ENCODE measurements around the gene SSB. TPM values are rescaled to one million over a fixed set of nuclear protein-coding genes. Genes with fewer than 3 reads are reported as not detected.
A peak's percentile ranks its signal among the peaks of the same experiment; 100 is the strongest.

The SSB gene
- total RNA-seq, 1 experiment from 2014 or later, result 160 TPM

- no peak overlapping the region for H2AFZ ChIP-seq (ENCODE audit: low read length)
- no peak overlapping the region for H3K4me3 ChIP-seq (ENCODE audit: low read length)
- no peaks in the 10 kb centered on the region for H3K9me2 ChIP-seq (replicated peaks; ENCODE audit: insufficient read depth, low read length)
- H3K4me2 ChIP-seq (ENCODE audit: low read depth, low read length, poor library complexity, severe bottlenecking), result no peak overlapping the region
- no peak overlapping the region for H3K9ac ChIP-seq (ENCODE audit: low read length)
- H4K20me1 ChIP-seq (ENCODE audit: insufficient read depth, low read depth, low read length), result no peaks in the 10 kb centered on the region
- H3K36me3 ChIP-seq (ENCODE audit: insufficient read depth, low read length), result no peaks in the 10 kb centered on the region
- peaks cover 12% of the 10 kb centered on the region for H3K4me1 ChIP-seq (ENCODE audit: low read length)
- H3K27me3 ChIP-seq (ENCODE audit: low read length), result no peaks in the 10 kb centered on the region
- H3K79me2 ChIP-seq (ENCODE audit: low read length), result no peaks in the 10 kb centered on the region
- H3K9me3 ChIP-seq (ENCODE audit: low read length), result no peaks in the 10 kb centered on the region
- H3K27ac ChIP-seq (ENCODE audit: low read length), result no peak overlapping the region
- no peak for DNase-seq
These were observed 37.3 kb upstream of the SSB start for GRCh38 chr2:169761251-169761969.

GRCh38 chr2:169761970-169762292, 36.7 kb upstream of the SSB start:
- Histone ChIP-seq H3K9ac (ENCODE audit: low read length) (no peak overlapping the region), H3K79me2 (ENCODE audit: low read length) (no peaks in the 10 kb centered on the region), H3K27me3 (ENCODE audit: low read length) (no peaks in the 10 kb centered on the region), H4K20me1 (ENCODE audit: insufficient read depth, low read depth, low read length) (no peaks in the 10 kb centered on the region), H3K4me3 (ENCODE audit: low read length) (no peak overlapping the region), H3K9me3 (ENCODE audit: low read length) (no peaks in the 10 kb centered on the region), H3K36me3 (ENCODE audit: insufficient read depth, low read length) (no peaks in the 10 kb centered on the region), H2AFZ (ENCODE audit: low read length) (no peak overlapping the region), H3K27ac (ENCODE audit: low read length) (no peak overlapping the region), H3K4me1 (ENCODE audit: low read length) (peaks cover 12% of the 10 kb centered on the region), H3K4me2 (ENCODE audit: low read depth, low read length, poor library complexity, severe bottlenecking) (no peak overlapping the region), H3K9me2 (replicated peaks; ENCODE audit: insufficient read depth, low read length) (no peaks in the 10 kb centered on the region)
- DNase-seq, result no peak

GRCh38 chr2:169765523-169765922, 33.1 kb upstream of the SSB start:
- Histone ChIP-seq H4K20me1 (ENCODE audit: insufficient read depth, low read depth, low read length) (no peaks in the 10 kb centered on the region), H3K4me1 (ENCODE audit: low read length) (no peaks in the 10 kb centered on the region), H2AFZ (ENCODE audit: low read length) (no peak overlapping the region), H3K9me2 (replicated peaks; ENCODE audit: insufficient read depth, low read length) (no peaks in the 10 kb centered on the region), H3K36me3 (ENCODE audit: insufficient read depth, low read length) (no peaks in the 10 kb centered on the region), H3K9ac (ENCODE audit: low read length) (no peak overlapping the region), H3K79me2 (ENCODE audit: low read length) (no peaks in the 10 kb centered on the region), H3K4me3 (ENCODE audit: low read length) (no peak overlapping the region), H3K4me2 (ENCODE audit: low read depth, low read length, poor library complexity, severe bottlenecking) (no peak overlapping the region), H3K27me3 (ENCODE audit: low read length) (no peaks in the 10 kb centered on the region), H3K9me3 (ENCODE audit: low read length) (no peaks in the 10 kb centered on the region), H3K27ac (ENCODE audit: low read length) (no peak overlapping the region)
- DNase-seq, result no peak

- Histone ChIP-seq H3K9me2 (replicated peaks; ENCODE audit: insufficient read depth, low read length) (no peaks in the 10 kb centered on the region), H3K79me2 (ENCODE audit: low read length) (no peaks in the 10 kb centered on the region), H3K27ac (ENCODE audit: low read length) (no peak overlapping the region), H2AFZ (ENCODE audit: low read length) (no peak overlapping the region), H3K36me3 (ENCODE audit: insufficient read depth, low read length) (no peaks in the 10 kb centered on the region), H3K27me3 (ENCODE audit: low read length) (no peaks in the 10 kb centered on the region), H3K4me2 (ENCODE audit: low read depth, low read length, poor library complexity, severe bottlenecking) (no peak overlapping the region), H3K4me1 (ENCODE audit: low read length) (no peaks in the 10 kb centered on the region), H3K9ac (ENCODE audit: low read length) (no peak overlapping the region), H4K20me1 (ENCODE audit: insufficient read depth, low read depth, low read length) (no peaks in the 10 kb centered on the region), H3K4me3 (ENCODE audit: low read length) (no peak overlapping the region), H3K9me3 (ENCODE audit: low read length) (no peaks in the 10 kb centered on the region)
- peak; percentile 85 for DNase-seq
These were observed 31.3 kb upstream of the SSB start for GRCh38 chr2:169767243-169767888.

- no peaks in the 10 kb centered on the region for H3K27me3 ChIP-seq (ENCODE audit: low read length)
- H3K4me2 ChIP-seq (ENCODE audit: low read depth, low read length, poor library complexity, severe bottlenecking), result no peak overlapping the region
- H3K9me2 ChIP-seq (replicated peaks; ENCODE audit: insufficient read depth, low read length), result no peaks in the 10 kb centered on the region
- no peak overlapping the region for H3K27ac ChIP-seq (ENCODE audit: low read length)
- H3K36me3 ChIP-seq (ENCODE audit: insufficient read depth, low read length), result no peaks in the 10 kb centered on the region
- no peaks in the 10 kb centered on the region for H3K9me3 ChIP-seq (ENCODE audit: low read length)
- H4K20me1 ChIP-seq (ENCODE audit: insufficient read depth, low read depth, low read length), result no peaks in the 10 kb centered on the region
- no peaks in the 10 kb centered on the region for H3K4me1 ChIP-seq (ENCODE audit: low read length)
- H2AFZ ChIP-seq (ENCODE audit: low read length), result no peak overlapping the region
- no peak overlapping the region for H3K9ac ChIP-seq (ENCODE audit: low read length)
- no peak overlapping the region for H3K4me3 ChIP-seq (ENCODE audit: low read length)
- no peak for DNase-seq
- H3K79me2 ChIP-seq (ENCODE audit: low read length), result no peaks in the 10 kb centered on the region
These were observed 30.2 kb upstream of the SSB start for GRCh38 chr2:169768262-169768995.

- H3K27ac ChIP-seq (ENCODE audit: low read length), result no peak overlapping the region
- H3K4me1 ChIP-seq (ENCODE audit: low read length), result no peaks in the 10 kb centered on the region; the same call in 1 of the 2 replicates
- no peaks in the 10 kb centered on the region for H3K27me3 ChIP-seq (ENCODE audit: low read length)
- no peaks in the 10 kb centered on the region for H4K20me1 ChIP-seq (ENCODE audit: insufficient read depth, low read depth, low read length)
- no peak for DNase-seq
- no peaks in the 10 kb centered on the region for H3K9me3 ChIP-seq (ENCODE audit: low read length)
- no peak overlapping the region for H3K4me3 ChIP-seq (ENCODE audit: low read length)
- H3K9ac ChIP-seq (ENCODE audit: low read length), result no peak overlapping the region
- H3K9me2 ChIP-seq (replicated peaks; ENCODE audit: insufficient read depth, low read length), result no peaks in the 10 kb centered on the region
- no peak overlapping the region for H3K4me2 ChIP-seq (ENCODE audit: low read depth, low read length, poor library complexity, severe bottlenecking)
- no peaks in the 10 kb centered on the region for H3K79me2 ChIP-seq (ENCODE audit: low read length)
- no peaks in the 10 kb centered on the region for H3K36me3 ChIP-seq (ENCODE audit: insufficient read depth, low read length)
- H2AFZ ChIP-seq (ENCODE audit: low read length), result no peak overlapping the region
These were observed 27.6 kb upstream of the SSB start for GRCh38 chr2:169771021-169771420.

GRCh38 chr2:169771612-169772011, 27.1 kb upstream of the SSB start:
- Histone ChIP-seq H3K9me2 (replicated peaks; ENCODE audit: insufficient read depth, low read length) (no peaks in the 10 kb centered on the region), H2AFZ (ENCODE audit: low read length) (no peak overlapping the region), H3K4me1 (ENCODE audit: low read length) (no peaks in the 10 kb centered on the region; the same call in 1 of the 2 replicates), H3K27me3 (ENCODE audit: low read length) (no peaks in the 10 kb centered on the region), H3K36me3 (ENCODE audit: insufficient read depth, low read length) (no peaks in the 10 kb centered on the region), H3K79me2 (ENCODE audit: low read length) (no peaks in the 10 kb centered on the region), H3K4me3 (ENCODE audit: low read length) (no peak overlapping the region), H3K9me3 (ENCODE audit: low read length) (no peaks in the 10 kb centered on the region), H3K4me2 (ENCODE audit: low read depth, low read length, poor library complexity, severe bottlenecking) (no peak overlapping the region), H3K27ac (ENCODE audit: low read length) (no peak overlapping the region), H4K20me1 (ENCODE audit: insufficient read depth, low read depth, low read length) (no peaks in the 10 kb centered on the region), H3K9ac (ENCODE audit: low read length) (no peak overlapping the region)
- no peak for DNase-seq

- DNase-seq, result no peak
- Histone ChIP-seq H3K27me3 (ENCODE audit: low read length) (no peaks in the 10 kb centered on the region), H3K27ac (ENCODE audit: low read length) (no peak overlapping the region), H2AFZ (ENCODE audit: low read length) (no peak overlapping the region), H3K4me3 (ENCODE audit: low read length) (no peak overlapping the region), H3K4me1 (ENCODE audit: low read length) (no peaks in the 10 kb centered on the region; the same call in 1 of the 2 replicates), H3K4me2 (ENCODE audit: low read depth, low read length, poor library complexity, severe bottlenecking) (no peak overlapping the region), H3K9me3 (ENCODE audit: low read length) (no peaks in the 10 kb centered on the region), H3K79me2 (ENCODE audit: low read length) (no peaks in the 10 kb centered on the region), H3K36me3 (ENCODE audit: insufficient read depth, low read length) (no peaks in the 10 kb centered on the region), H3K9ac (ENCODE audit: low read length) (no peak overlapping the region), H4K20me1 (ENCODE audit: insufficient read depth, low read depth, low read length) (no peaks in the 10 kb centered on the region), H3K9me2 (replicated peaks; ENCODE audit: insufficient read depth, low read length) (no peaks in the 10 kb centered on the region)
These were observed 26.0 kb upstream of the SSB start for GRCh38 chr2:169772651-169773050.

Measured in Karpas-422 (cell line).